GM08714 (cell line): ENCODE measurements around the gene FBXO47.

Experiments used
- H3K4me3 ChIP-seq: fragments of 200-500 bp; sonication (Bioruptor generic); 2 replicates; pipeline ENCODE4 v1.5.1; 2014; ENCODE audit warnings: mild to moderate bottlenecking, low read length, inconsistent platforms
- ZNF274 ChIP-seq: IDR thresholded peaks from 2 replicates; pipeline ENCODE4 v1.6.1; 2012; ENCODE audit warnings: mild to moderate bottlenecking, low read depth, low read length

The FBXO47 gene

DNA sequence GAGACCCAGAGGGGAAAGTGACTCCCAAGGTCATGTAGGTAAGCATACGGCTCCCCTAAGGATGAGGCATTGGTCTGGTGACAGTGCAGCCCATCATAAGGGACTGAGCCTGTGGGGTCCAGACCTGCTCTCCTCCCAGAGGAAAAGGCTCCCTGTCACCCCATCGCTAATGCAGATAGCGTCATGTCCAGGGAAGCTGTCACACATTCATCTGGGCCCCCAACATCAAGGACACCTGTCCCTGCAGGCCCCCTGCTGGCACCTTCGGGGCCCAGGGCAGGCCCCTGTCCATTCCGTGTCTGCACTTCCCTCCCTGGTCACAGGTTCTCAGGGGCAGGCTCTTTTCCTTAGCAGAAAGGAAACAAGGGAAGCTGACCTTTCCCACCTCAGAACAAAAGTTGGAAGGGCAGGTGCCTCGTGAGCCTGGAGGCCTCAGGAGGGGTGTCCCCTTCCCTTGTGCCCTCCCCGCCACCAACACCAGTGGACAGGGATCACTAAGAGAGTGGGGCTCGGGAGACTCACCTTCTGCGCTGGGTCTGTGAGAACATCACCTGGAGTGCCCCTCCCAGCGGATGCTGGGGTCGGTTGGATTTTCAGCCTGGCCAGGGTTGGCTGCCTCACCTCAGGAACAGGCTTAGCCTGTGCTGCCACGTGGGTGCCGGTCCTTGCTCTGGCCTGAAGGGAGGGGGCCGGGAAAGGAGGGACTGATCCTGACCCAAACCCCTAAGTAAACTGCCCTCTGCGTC lies 59.1 kb downstream of the FBXO47 start:
- no peak for TF ChIP-seq ZNF274
- no peak overlapping the region for H3K4me3 ChIP-seq

DNA sequence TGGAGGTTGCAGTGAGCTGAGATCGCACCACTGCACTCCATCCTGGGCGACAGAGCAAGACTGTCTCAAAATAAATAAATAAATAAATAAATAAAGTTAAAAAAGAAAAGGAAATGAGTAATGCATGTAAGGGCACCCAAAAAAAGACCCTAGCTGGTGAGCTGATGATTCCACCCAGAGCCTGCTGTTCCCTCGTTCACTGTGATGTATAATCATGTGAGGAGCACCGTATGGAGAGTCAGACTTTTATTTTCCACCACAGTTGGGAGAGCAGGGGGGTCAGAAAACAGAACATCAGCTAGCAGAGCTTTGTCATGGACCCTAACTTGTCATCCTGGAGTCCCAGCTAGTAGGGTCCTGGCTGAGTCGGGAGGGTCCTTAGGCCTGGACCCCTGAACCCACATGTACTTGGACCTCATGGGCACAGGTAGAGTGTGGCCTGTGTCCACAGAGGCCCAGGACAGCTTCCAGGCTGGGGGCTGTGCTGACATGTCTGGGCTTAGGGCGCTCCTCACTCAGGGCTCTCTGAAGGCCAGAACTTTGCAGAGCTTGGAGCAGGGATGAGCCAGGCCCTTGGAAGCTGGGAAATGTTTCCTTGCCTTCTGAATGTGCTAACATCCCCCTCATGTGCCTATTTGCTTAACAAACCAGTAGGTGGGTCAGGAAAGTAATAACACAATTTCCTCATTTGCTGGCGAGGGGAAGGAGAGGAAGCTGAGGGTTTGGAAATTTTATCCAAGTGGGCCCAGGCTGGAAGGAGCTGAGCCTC lies 60.6 kb downstream of the FBXO47 start:
- no peak overlapping the region for H3K4me3 ChIP-seq
- TF ChIP-seq ZNF274 = no peak

DNA sequence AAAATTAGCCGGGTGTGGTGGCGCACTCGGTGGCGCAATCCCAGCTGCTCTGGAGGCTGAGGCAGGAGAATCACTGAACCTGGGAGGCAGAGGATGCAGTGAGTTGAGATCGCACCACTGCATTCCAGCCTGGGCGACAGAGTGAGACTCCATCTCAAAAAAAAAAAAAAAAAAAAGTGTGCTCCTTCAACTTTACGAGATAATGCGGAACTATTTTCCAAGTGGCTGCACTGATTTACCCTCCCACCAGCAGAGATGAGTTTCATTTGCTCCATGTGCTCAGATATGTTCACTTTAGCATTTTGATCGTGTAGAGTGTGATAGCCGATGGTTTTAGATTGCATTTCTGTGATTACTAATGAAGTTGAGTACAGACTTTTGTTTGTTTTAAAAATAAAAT lies 61.8 kb downstream of the FBXO47 start:
- no peak overlapping the region for H3K4me3 ChIP-seq
- no peak for TF ChIP-seq ZNF274

DNA sequence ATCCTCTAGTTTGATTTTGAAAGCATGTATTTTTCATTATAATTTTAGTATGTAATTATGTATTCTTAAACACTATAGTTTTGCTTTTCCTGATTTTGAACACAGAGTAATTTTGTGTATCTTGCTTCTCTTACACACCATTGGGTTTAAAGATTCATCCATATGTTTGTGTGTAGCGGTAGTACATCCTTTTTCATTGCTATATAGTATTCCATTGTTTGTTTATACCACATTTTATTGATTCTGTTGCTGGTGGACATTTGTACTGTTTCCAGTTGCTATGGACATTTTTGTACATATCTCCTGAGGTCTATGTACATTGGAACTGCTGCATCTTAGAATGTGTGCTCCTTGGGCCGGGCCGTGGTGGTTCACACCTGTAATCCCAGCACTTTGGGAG lies 62.3 kb downstream of the FBXO47 start:
- no peak overlapping the region for H3K4me3 ChIP-seq
- TF ChIP-seq ZNF274 = no peak

DNA sequence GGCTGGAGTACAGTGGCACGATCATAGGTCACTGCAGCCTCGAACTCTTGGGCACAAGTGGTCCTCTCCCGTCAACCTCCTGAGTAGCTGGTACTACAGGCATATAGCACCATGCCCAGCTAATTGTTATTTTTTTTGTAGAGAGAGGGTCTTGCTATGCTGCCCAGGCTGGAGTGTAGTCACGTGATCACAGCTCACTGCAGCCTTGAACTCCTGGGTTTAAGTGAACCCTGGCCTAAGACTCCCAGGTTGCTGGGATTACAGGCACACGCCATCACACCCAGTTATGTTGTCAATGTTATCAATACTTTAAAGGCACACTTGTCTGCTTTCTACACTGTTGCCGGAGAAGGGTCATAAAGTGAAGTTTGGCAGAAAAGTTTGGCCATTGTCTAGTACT lies 63.8 kb downstream of the FBXO47 start:
- no peak overlapping the region for H3K4me3 ChIP-seq
- no peak for TF ChIP-seq ZNF274

DNA sequence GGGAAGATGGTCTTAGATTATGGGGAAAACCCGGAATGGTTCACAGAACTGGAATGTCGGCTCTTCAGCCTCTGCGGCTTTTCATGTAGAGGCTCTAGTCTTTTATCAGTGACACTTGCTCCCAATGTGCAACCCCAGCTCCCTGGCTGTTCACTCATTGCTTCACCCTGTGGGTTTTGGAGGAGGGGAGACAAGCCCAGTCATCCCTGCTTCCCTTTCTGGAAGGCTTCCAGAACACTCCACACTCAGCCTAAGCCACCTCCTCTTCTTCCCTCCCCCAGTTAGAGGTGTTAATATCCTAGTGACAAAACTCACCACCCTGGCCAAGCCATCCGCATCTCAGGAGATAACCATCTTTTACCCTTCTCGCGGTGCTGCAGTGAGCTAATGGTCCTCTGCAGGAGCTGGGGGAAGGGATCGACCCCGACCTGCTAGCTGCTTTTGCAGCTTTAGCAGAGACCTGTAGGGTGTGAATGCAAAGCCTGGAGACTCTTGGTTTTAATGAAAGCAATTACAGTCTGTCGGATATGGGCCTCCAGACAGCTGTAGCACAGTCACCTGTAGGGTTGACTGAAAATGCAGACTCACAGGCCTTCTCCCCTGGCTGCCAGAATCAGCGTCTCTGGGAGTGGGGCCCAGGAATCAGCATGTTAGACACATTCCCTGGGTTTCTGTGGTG lies 66.1 kb downstream of the FBXO47 start:
- no peak for TF ChIP-seq ZNF274
- H3K4me3 ChIP-seq = no peak overlapping the region

DNA sequence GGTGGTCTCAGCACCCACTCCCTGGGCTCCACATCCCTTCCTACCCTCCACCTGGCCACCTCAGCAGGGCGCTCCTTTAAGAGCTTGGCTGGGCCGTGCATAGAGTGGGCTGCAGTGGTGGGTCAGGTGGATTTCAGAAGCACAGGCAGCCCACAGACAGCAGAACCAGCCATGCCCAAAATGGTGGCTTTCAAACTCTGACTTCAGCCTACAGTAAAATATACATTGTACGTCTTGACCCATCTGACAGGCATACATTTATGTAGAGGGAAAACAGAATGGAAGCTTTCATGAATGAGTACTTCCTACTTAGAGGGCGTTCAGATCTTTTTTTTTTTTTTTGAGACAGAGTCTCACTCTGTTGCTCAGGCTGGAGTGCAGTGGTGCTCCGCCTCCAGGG lies 67.8 kb downstream of the FBXO47 start:
- no peak for TF ChIP-seq ZNF274
- H3K4me3 ChIP-seq = no peak overlapping the region; the same call in 1 of the 2 replicates

DNA sequence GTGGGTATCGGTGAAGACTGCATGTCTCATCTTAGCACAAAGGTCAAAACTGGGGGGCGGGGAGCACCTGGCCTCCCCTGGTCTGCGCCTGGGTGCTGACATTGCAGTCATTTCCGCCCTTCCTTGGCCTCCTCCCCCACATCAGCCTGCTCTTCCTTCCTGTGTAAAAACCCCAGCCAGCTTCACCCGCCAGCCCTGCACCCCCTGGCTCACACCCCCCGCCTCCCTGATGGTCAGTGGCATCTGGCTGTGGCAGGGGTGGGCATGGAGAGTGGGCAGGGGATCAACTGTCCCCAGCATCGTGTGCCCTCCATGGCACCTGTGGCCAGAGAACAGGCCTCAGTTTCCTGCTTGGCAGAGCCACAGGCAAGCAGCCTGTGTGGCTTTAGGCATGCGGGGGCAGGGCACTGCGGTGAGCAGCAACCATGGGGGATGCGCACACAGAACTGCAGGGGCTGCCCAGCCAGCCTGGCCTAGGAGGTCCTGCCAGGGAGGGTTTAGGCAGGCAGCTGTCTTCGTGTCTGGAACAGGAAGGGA lies 68.3 kb downstream of the FBXO47 start:
- peak overlapping the region; percentile 1; the same call in 1 of the 2 replicates for H3K4me3 ChIP-seq
- no peak for TF ChIP-seq ZNF274

DNA sequence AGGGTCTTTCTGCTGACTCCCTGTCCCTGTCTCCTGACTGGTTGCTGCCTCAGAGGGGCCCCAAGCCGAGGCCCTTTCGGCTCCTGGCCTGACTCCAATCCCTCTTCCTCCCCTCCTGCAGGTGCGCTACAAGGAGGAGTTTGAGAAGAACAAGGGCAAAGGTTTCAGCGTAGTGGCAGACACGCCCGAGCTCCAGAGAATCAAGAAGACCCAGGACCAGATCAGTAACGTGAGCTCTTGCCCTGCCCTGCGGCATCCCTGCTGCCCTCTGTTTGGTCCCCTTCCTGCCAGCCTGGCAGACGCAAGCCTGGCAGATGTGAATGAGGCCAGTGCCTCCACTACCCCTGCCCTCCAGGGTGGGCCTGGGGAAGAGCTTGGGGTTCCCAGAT lies 68.9 kb downstream of the FBXO47 start:
- H3K4me3 ChIP-seq = peak overlapping the region; percentile 4; the same call in 1 of the 2 replicates
- TF ChIP-seq ZNF274 = no peak

DNA sequence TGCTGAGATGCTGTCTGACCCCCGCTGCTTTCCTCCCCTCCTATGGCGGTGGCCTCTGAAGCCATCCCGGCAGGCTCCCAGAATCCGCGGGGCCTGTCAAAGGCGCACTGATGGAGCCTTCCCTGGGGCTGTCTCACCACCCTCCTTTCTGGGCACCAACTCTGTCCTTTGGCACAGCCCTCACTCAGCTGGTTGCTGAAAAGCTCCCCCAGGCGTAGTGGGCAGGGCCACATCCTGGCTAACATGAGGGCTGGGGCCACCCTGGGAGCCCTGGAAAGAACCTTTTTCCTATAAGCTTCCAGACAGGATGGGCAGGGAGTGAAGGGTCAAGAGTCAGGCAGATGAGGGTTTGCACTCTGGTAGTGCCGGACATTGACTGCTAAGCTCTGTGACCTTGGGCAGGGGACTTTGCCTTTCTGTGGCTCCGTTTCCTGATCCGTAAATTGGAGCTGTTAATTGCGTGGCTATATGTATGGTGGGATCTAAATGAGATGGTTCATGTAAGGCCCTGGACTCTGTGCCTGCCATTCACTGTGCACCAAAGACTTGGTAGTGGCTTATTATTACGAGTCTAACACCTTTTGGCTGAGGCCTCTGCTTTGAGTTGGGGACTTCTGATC lies 69.4 kb downstream of the FBXO47 start:
- no peak overlapping the region for H3K4me3 ChIP-seq
- no peak for TF ChIP-seq ZNF274

DNA sequence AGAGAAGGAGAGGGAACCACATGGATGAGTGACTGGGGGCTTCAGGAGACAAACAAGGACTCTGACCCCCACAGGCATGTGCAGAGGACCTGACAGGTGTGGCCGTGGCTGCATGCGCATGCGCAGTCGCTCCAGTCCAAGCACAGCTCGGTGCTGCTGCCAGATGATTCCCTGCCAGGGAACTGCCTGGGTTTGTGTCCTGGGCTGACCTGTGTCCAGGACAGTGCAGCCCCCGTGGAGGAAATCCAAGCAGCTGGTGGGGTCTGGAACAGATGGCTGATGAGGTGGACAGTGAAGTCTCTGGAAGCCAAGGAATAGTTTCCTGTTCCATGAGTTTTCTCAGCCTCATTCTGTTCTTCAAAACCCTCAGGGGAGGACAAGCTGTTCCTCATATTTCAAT lies 70.0 kb downstream of the FBXO47 start:
- TF ChIP-seq ZNF274 = no peak
- H3K4me3 ChIP-seq = no peak overlapping the region

DNA sequence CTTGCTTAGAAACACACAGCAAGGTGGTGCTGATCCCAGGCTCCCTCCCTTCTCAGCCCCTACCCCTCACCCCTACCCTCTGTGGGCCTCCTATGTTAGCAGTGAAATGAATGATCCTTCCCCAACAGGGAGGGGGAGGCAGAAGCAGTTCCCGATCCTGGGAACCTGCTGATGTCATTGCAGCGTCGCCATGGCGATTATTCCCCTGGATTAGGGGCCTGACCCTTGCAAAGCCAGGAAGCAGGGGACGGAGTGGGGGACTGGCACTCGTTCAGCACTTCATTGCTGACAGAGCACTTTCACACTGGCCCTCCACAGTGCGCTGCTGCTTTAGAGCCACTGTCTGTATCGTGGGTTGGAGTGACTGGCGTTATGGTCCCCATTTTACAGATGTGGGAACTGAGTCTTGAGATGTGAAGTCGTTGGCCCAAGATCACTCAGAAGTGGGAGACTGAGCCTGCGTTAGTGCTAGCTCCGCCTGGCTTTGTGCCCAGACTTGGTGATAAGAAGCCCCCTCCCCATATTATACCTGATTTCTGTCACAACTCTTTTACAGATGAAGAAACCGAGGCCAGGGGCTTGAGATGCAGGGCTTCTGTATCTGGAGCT lies 70.8 kb downstream of the FBXO47 start:
- no peak overlapping the region for H3K4me3 ChIP-seq
- TF ChIP-seq ZNF274 = no peak

DNA sequence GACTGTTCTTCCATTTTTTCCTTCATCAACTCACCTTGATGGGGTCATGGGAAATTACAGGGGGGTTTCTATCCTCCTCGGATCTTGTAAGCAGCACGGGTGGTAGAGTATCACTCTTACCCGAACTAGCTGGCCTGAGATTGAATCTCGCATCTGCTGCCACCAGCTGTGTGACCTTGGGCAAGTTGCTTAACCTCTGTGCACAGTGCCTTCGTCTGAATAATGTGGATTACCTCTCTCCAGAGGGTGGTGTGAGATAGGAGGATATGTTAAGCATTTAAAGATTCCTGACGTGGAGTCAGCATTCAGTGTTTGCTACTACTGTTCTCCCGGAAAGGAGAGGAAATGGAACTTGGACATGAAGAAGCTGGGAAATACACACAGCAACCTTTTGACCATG lies 72.9 kb downstream of the FBXO47 start:
- no peak for TF ChIP-seq ZNF274
- no peak overlapping the region for H3K4me3 ChIP-seq

DNA sequence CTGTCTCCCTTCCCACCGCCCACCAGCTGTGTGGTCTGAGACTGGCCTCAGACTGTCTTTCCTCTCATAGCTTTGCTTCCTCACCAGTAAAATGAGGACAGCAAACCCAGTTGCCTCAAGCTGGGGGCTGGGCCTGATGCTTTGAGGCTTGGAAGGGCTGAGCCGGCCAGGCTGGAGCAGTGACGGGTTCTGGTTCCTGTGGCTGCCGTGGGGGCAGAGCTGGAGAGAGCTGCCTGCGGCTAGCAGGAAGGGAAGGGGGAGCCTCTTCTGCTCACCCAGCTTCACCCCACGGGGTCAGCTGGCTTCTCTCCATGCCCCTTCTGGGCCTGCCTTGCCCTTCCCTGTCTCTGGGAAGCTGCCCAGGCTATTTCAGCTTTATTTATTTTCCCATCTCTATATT lies 73.6 kb downstream of the FBXO47 start:
- TF ChIP-seq ZNF274 = no peak
- no peak overlapping the region for H3K4me3 ChIP-seq

DNA sequence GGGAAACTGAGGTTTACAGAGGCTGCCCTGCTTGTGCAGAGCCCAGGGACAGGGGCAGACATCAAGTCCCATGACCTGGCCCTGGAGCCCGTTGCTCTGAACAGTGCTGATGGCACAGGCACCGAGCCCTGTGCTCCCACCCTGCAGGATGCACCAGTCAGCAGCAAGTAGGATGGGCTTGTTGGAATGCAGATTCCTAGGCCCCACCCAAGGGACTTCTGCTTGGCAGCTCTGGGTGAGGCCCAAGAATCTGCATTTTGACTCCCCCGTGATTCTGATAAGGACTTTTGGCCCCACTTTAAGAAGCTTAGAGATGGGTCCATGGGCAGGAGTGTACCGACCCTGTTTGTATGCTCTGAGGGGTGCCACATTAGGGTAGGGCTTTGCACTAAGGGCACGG lies 74.1 kb downstream of the FBXO47 start:
- TF ChIP-seq ZNF274 = no peak
- no peak overlapping the region for H3K4me3 ChIP-seq
